ENCODE data around the gene DNA2. TPM values are rescaled to one million over a fixed set of nuclear protein-coding genes. Genes with fewer than 3 reads are reported as not detected.

The DNA2 gene
- total RNA-seq, 1 donor from 2014 or later: 17.0 TPM

DNA sequence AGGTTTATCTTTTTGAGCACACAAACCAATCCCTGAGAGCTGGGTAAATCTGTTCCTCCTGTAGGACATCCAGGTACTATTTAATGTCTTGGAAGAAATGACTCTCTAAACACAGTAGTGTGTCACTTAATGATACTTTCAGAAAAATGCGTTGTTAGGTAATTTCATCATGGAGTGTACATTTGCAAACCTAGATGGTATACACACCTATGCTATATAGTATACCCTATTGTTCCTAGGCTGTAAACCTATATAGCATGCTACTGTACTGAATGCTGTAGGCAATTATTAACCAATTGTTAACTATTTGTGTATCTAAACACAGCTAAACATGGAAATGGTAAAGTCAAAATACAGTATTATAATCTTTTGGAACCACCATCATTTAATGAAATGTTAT is 74.8 kb downstream of the DNA2 start:
- H3K4me3 ChIP-seq (ENCODE audit: low read depth, low read length): no peak overlapping the region
- TF ChIP-seq, protein P1, sequence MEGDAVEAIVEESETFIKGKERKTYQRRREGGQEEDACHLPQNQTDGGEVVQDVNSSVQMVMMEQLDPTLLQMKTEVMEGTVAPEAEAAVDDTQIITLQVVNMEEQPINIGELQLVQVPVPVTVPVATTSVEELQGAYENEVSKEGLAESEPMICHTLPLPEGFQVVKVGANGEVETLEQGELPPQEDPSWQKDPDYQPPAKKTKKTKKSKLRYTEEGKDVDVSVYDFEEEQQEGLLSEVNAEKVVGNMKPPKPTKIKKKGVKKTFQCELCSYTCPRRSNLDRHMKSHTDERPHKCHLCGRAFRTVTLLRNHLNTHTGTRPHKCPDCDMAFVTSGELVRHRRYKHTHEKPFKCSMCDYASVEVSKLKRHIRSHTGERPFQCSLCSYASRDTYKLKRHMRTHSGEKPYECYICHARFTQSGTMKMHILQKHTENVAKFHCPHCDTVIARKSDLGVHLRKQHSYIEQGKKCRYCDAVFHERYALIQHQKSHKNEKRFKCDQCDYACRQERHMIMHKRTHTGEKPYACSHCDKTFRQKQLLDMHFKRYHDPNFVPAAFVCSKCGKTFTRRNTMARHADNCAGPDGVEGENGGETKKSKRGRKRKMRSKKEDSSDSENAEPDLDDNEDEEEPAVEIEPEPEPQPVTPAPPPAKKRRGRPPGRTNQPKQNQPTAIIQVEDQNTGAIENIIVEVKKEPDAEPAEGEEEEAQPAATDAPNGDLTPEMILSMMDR (conservative IDR thresholded peaks at IDR 0.05; ENCODE audit: low read depth, low read length): no peak
- DNase-seq (ENCODE audit: low read depth): no peak

DNA sequence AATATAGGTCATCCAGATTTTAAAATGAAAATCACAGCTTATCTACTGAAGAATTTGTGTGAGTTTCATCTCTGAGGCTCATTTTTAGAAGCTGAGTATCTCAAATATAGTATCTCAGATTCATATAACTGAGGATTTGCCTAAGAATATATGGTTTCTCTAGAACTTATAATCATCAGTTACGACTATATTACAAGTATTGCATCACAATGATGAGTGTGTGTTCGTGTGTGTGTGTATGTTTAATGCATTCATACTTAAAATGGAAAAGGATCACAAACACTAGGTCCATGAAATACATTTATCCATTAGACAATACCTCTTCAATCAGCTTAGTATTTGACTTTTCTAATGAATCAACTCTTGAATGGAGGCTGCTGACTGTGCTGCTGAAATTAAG is 86.0 kb downstream of the DNA2 start:
- TF ChIP-seq, protein P1 (conservative IDR thresholded peaks at IDR 0.05; ENCODE audit: low read depth, low read length): no peak
- no peak for DNase-seq (ENCODE audit: low read depth)
- no peak overlapping the region for H3K4me3 ChIP-seq (ENCODE audit: low read depth, low read length)

DNA sequence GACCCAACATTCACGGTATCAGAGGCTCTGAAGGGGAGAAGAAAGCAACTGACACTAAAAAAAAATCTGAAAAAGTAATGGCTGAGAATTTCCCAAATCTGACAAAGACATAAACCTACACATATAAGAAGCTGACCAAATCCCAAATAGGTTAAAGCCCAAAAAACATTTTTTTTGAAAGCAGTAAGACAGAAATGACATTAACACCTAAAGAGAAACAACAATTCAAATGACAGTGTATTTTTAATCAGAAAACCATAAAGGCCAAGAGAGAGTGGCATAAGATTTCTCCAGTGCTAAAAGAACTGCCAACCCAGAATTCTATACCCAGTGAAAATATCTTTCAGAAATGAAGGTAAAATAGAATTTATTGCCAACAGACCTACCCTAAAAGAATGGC is 100.2 kb downstream of the DNA2 start:
- no peak for DNase-seq (ENCODE audit: low read depth)
- no peak overlapping the region for H3K4me3 ChIP-seq (ENCODE audit: low read depth, low read length)
- TF ChIP-seq, protein P1 (conservative IDR thresholded peaks at IDR 0.05; ENCODE audit: low read depth, low read length): no peak

DNA sequence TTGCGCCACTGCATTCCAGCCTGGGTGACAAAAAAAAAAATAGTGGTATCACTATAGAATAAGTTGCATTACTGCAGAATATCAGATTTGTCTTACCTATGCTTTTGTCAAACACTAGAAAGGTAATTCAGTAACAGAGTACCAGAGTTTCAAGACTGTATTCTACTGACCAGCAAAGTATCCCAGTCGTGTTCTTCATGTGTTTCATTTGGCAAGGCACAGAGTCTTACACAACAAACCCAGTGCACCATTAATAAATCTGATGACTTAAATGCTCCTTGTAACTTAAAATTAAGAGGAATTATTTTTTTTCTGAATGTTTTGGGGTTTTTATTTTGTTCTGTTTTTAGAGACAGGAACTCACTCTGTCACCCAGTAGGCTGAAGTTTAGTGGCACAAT is 104.7 kb downstream of the DNA2 start:
- no peak overlapping the region for H3K4me3 ChIP-seq (ENCODE audit: low read depth, low read length)
- no peak for DNase-seq (ENCODE audit: low read depth)
- TF ChIP-seq, protein P1 (conservative IDR thresholded peaks at IDR 0.05; ENCODE audit: low read depth, low read length): no peak

DNA sequence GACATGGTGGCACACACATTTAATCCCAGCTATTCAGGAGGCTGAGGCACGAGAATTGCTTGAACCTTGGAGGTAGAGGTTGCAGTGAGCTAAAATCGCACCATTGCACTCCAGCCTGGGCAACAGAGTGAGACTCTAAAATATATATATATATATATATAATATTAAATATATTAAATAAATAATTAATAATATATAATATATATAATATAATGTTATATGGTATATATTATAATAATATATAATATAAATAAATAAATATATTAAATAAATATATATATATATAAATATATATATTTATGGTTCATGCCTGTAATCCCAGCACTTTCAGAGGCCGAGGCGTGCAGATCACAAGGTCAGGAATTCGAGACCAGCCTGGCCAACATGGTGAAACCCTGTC is 105.2 kb downstream of the DNA2 start:
- H3K4me3 ChIP-seq (ENCODE audit: low read depth, low read length): no peak overlapping the region
- no peak for DNase-seq (ENCODE audit: low read depth)
- TF ChIP-seq, protein P1 (conservative IDR thresholded peaks at IDR 0.05; ENCODE audit: low read depth, low read length): no peak

DNA sequence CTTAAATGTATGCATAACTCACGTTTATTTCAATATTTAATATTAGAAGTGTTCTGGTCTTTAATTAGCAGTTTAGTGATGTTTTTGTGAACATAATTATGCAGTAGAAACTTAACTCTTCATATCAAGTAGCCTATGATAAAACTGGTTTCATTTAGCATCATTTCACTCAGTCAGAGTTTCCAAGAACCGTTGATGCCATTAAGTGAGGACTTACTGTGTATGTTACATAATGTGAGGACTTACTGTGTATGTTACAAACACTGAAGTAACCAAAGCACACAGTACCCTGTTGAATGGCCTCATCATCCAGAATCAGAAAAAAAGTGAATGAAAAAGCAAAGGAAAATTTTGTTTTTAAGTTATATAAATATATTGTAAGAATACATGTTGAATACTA is 106.2 kb downstream of the DNA2 start:
- TF ChIP-seq, protein P1 (conservative IDR thresholded peaks at IDR 0.05; ENCODE audit: low read depth, low read length): no peak
- no peak for DNase-seq (ENCODE audit: low read depth)
- H3K4me3 ChIP-seq (ENCODE audit: low read depth, low read length): no peak overlapping the region

DNA sequence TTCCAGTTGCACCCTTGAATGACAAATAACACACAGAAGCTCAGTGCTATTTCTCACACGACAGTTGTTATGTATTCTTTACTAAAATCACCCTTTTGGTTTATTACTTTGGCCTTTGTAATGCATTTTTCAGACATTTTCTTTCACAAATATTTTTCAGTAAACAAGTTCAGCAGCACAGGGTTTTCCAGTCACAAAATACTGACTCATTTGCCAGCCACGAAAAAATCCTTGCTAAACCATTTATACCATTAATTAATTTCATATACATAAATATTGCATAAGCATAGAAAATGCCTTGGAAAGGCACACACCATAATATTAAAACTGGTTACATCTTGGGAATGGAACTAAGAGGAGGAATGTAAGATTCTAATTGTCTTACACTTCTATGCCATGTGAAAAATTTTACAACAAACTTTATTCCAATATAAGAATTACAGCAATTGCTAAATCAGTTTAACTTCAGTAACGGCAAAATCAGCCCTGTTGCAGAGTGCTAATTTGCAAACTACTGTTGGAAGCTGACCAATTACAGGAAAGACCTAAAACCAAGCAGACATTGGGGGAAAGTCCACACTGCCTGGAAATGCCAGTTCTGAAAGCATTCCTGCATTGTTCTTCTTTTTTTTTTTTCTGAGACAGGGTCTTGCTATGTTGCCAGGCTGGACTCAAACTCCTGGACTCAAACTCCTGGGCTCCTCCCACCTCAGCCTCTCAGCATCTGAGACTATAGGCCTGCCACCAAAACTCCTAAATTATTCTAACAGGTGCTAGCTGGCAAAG is 107.5 kb downstream of the DNA2 start:
- TF ChIP-seq, protein P1 (conservative IDR thresholded peaks at IDR 0.05; ENCODE audit: low read depth, low read length): no peak
- no peak for DNase-seq (ENCODE audit: low read depth)
- H3K4me3 ChIP-seq (ENCODE audit: low read depth, low read length): no peak overlapping the region

All from epithelial cell of proximal tubule (primary cell).